Bronchial epithelial cell (primary cell): Measurements from ENCODE around the gene HCN2. TPM values are rescaled to one million over a fixed set of nuclear protein-coding genes. Genes with fewer than 3 reads are reported as not detected.
A peak's percentile ranks its signal among the peaks of the same experiment; 100 is the strongest.

ENCODE experiments used
- DNase-seq: peaks from one replicate; pipeline ENCODE4 v3.0.0-alpha.2; 2010; ENCODE audit warnings: low read depth
- FAIRE-seq: peaks from 2 replicates; lab custom pipeline; 2011; peaks lifted over from hg19 to GRCh38; lab: Jason Lieb, UNC
- H3K27me3 ChIP-seq: 2 replicates; pipeline ENCODE4 v1.5.1; 2011; ENCODE audit warnings: low read length; ENCODE audit not compliant: control insufficient read depth, insufficient read depth
- H3K36me3 ChIP-seq: 2 replicates; pipeline ENCODE4 v1.5.1; 2011; ENCODE audit warnings: low read length; ENCODE audit not compliant: control insufficient read depth, insufficient read depth
- H3K4me3 ChIP-seq: 2 replicates; pipeline ENCODE4 v1.5.1; 2011; ENCODE audit warnings: mild to moderate bottlenecking, low read depth, low read length, control low read depth
- total RNA-seq: library from RNA; depleted of rRNA; stranded (reverse); fragments of >200 nt; gene quantifications from 2 replicates; pipeline ENCODE4 v1.2.1, GENCODE V29; 2014
- TF ChIP-seq, protein P1 (sequence below): IDR thresholded peaks from 2 replicates; pipeline ENCODE4 v1.5.1; 2011; ENCODE audit warnings: mild to moderate bottlenecking, moderate library complexity, low read length, control low read depth, inconsistent platforms; ENCODE audit not compliant: insufficient read depth, severe bottlenecking

HCN2 gene
- total RNA-seq, 1 donor from 2014 or later, result under 0.01 TPM

- FAIRE-seq (no peak), DNase-seq (peak; percentile 35)
- Histone ChIP-seq H3K36me3 (peaks cover 9% of the 10 kb centered on the region), H3K4me3 (peak overlapping the region; percentile 90), H3K27me3 (no peaks in the 10 kb centered on the region)
- TF ChIP-seq, protein P1, sequence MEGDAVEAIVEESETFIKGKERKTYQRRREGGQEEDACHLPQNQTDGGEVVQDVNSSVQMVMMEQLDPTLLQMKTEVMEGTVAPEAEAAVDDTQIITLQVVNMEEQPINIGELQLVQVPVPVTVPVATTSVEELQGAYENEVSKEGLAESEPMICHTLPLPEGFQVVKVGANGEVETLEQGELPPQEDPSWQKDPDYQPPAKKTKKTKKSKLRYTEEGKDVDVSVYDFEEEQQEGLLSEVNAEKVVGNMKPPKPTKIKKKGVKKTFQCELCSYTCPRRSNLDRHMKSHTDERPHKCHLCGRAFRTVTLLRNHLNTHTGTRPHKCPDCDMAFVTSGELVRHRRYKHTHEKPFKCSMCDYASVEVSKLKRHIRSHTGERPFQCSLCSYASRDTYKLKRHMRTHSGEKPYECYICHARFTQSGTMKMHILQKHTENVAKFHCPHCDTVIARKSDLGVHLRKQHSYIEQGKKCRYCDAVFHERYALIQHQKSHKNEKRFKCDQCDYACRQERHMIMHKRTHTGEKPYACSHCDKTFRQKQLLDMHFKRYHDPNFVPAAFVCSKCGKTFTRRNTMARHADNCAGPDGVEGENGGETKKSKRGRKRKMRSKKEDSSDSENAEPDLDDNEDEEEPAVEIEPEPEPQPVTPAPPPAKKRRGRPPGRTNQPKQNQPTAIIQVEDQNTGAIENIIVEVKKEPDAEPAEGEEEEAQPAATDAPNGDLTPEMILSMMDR, result no peak
Measured at GRCh38 chr19:572743-573518, 16.8 kb upstream of the HCN2 start.

DNA sequence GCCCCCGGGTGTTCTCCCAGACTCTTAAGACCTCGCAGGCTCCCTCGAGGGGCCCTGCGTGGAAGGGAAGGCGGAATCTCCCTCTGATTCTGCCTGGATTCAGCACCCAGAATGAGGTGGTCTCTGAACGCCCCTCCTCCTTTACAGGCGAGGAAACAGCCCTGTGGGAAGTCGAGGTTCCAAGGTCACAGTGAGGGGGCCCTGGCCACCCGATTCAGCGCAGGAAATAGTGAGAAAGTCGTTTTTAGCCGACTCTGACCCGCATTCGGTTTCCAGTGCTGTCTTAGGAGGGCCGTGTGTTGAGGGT is 16.2 kb upstream of the HCN2 start:
- H3K27me3 ChIP-seq, result no peaks in the 10 kb centered on the region
- peaks cover 11% of the 10 kb centered on the region for H3K36me3 ChIP-seq
- FAIRE-seq, result no peak
- TF ChIP-seq, protein P1, result no peak
- peak overlapping the region; percentile 90 for H3K4me3 ChIP-seq
- no peak for DNase-seq

- FAIRE-seq (no peak), DNase-seq (no peak)
- H3K36me3 ChIP-seq, result peaks cover 15% of the 10 kb centered on the region
- H3K27me3 ChIP-seq, result no peaks in the 10 kb centered on the region
- TF ChIP-seq, protein P1, result no peak
- H3K4me3 ChIP-seq, result peak overlapping the region; percentile 26
Measured at GRCh38 chr19:574658-575526, 14.8 kb upstream of the HCN2 start.

DNA sequence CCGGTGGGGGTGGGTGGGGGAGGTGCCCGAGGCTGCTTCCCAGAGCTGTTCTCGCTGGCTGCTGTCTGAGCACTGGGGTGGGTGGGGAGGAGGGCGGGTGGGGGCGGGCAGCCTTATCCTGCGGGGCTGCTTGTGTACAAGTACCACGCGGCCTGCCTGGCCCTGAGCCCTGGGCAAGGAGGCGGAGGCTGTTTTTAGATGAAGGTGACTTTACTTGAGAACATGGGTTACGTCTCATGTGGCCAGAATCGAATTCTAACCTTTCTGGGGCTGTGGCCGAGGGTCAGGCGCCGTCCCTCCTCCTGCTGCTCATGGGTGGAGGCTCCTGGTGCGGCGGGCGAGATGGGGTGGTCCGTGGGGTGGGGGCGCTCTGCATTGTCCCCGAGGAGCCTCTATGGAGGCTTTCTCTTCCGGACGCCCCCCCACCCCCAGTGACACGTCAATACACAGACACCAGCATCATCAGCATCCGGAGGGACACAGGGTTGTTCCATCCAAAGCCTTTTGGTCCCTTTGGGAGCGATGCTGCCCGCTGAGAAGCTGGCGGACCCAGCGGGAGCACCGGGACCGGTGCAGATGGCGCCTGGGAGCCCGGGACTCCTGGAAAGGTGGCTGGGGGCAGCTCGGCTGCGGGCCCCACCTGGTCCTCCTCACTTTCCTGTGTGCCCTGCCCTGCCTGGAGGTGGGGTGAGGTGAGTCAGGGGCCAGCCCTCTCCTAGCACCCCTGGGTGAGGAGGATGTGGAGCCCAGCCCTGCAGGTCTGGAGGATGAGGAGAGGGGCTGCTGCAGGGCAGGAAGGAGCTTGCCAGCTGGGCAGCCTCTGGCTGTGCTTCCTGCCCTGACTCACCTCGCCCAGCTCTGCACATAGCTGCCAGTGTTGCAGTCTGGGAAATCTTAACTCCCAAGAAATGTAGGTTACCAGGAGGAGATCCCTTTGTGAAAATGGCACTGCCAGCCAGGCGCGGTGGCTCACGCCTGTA is 13.9 kb upstream of the HCN2 start:
- Histone ChIP-seq H3K27me3 (no peaks in the 10 kb centered on the region), H3K36me3 (peaks cover 17% of the 10 kb centered on the region), H3K4me3 (peak overlapping the region; percentile 26)
- FAIRE-seq, result no peak
- peak; percentile 80 for DNase-seq
- TF ChIP-seq, protein P1, result no peak

DNA sequence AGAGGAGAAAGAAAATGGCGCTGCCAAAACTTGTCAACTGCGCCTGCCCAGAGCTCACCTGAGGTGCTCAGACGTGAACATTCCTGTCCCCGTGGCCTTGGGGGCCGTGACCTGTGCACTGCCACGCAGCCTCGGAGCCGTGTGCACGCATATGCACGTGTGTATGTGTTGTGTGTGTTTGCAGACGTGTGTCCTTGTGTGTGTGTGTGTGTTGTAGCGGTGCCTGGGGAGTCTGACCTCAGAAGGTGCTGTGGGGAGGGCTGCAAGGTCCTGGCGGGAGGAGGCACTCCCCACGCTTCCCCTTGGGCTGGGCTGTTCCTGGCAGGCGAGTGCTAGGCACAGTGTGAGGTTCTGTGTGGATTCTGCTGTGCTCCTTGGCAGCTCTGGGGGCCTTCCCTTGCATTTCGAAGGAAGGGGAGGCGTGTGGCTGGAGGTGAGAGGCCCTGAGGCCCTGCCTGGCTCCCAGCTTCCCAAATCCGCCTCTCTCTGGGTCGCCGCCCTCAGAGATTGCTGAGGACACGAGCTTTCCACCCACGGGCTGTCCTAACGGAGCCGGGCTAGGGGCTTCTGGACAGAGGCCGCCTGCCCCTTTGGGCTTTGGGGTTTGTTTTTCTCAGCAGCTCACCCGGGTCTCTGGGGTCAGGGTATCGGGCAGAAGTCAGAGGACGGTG is 12.8 kb upstream of the HCN2 start:
- TF ChIP-seq, protein P1, result no peak
- H3K27me3 ChIP-seq, result no peaks in the 10 kb centered on the region
- no peak for DNase-seq
- peaks cover 26% of the 10 kb centered on the region for H3K36me3 ChIP-seq
- no peak overlapping the region for H3K4me3 ChIP-seq
- FAIRE-seq, result no peak
